H1 (cell line): ENCODE data around the gene ADM5. TPM values are rescaled to one million over a fixed set of nuclear protein-coding genes. Genes with fewer than 3 reads are reported as not detected.

Experiments used
- CTCF ChIA-PET: fragments of 300-600 bp; sonication (Branson Sonifier 250); formaldehyde crosslinking; loops from one replicate; lab custom pipeline; 2021; ENCODE audit not compliant: partially characterized antibody; lab: Charles Lee
- POLR2A ChIA-PET: fragments of 300-600 bp; sonication (Branson Sonifier 250); formaldehyde crosslinking; loops from one replicate; lab custom pipeline; 2021; ENCODE audit warnings: inconsistent platforms; ENCODE audit not compliant: partially characterized antibody; lab: Charles Lee
- DNase-seq, 2 experiments: peaks; one replicate each; pipeline versions ENCODE4 v3.0.0 to v3.0.0-alpha.2; 2010 to 2022; ENCODE audit warnings: low spot score in 2 of 2, low read depth in 1 of 2, mixed read lengths in 1 of 2
- FAIRE-seq: peaks from 2 replicates; lab custom pipeline; 2011; peaks lifted over from hg19 to GRCh38; lab: Jason Lieb, UNC
- H2AFZ ChIP-seq: 2 replicates; pipeline ENCODE4 v1.8.1; 2012; ENCODE audit warnings: low read length, inconsistent platforms
- H2AK5ac ChIP-seq: 2 replicates; pipeline ENCODE4 v1.6.1; 2013; ENCODE audit warnings: low read depth, low read length
- H2BK120ac ChIP-seq: replicated peaks from 2 replicates; pipeline ENCODE3; 2013; ENCODE audit warnings: low read depth, low read length, inconsistent platforms
- H2BK12ac ChIP-seq: 2 replicates; pipeline ENCODE4 v1.6.1; 2013; ENCODE audit warnings: low read depth, low read length
- H2BK15ac ChIP-seq: 2 replicates; pipeline ENCODE4 v1.6.1; 2013; ENCODE audit warnings: low read length
- H2BK20ac ChIP-seq: 2 replicates; pipeline ENCODE4 v1.6.1; 2013; ENCODE audit warnings: low read length
- H2BK5ac ChIP-seq: 2 replicates; pipeline ENCODE4 v1.6.1; 2013; ENCODE audit warnings: low read depth, low read length
- H3K14ac ChIP-seq: 2 replicates; pipeline ENCODE4 v1.6.1; 2013; ENCODE audit warnings: inconsistent platforms; ENCODE audit not compliant: insufficient read length
- H3K18ac ChIP-seq: 2 replicates; pipeline ENCODE4 v1.6.1; 2013; ENCODE audit warnings: low read length; ENCODE audit errors: extremely low read depth
- H3K23ac ChIP-seq: 2 replicates; pipeline ENCODE4 v1.6.1; 2013; ENCODE audit warnings: inconsistent platforms; ENCODE audit not compliant: insufficient read length
- H3K23me2 ChIP-seq: 2 replicates; pipeline ENCODE4 v1.6.1; 2013; ENCODE audit warnings: low read depth, low read length
- H3K27ac ChIP-seq: 2 replicates; pipeline ENCODE4 v1.6.1; 2011; ENCODE audit warnings: low read depth, low read length, inconsistent platforms
- H3K27me3 ChIP-seq, 4 experiments: replicated peaks in 1 of 4; 1 replicate in 1 of 4; 2 replicates in 3 of 4; pipeline versions ENCODE4 v1.6.1 to v1.8.1; 2011 to 2013; ENCODE audit warnings: low read length in 3 of 4, mild to moderate bottlenecking in 3 of 4, inconsistent platforms in 2 of 4, mixed read lengths in 2 of 4, moderate library complexity in 1 of 4; ENCODE audit not compliant: control insufficient read depth in 3 of 4, insufficient read depth in 3 of 4; ENCODE audit errors: extremely low read depth in 1 of 4
- H3K36me3 ChIP-seq, 4 experiments: 2 replicates each; pipeline versions ENCODE4 v1.6.1 to v1.8.1; 2011 to 2013; ENCODE audit warnings: mild to moderate bottlenecking in 4 of 4, low read length in 3 of 4, moderate library complexity in 2 of 4, control low read depth in 1 of 4, inconsistent platforms in 1 of 4; ENCODE audit not compliant: insufficient read depth in 4 of 4, control insufficient read depth in 2 of 4
- H3K4ac ChIP-seq: replicated peaks from 2 replicates; pipeline ENCODE3; 2013; ENCODE audit warnings: low read length, low read depth, mixed read lengths, inconsistent platforms; ENCODE audit not compliant: insufficient read length
- H3K4me1 ChIP-seq, 4 experiments: replicated peaks in 1 of 4; 1 replicate in 1 of 4; 2 replicates in 3 of 4; pipeline versions ENCODE4 v1.6.1 to v1.8.1; 2011 to 2013; ENCODE audit warnings: low read length in 3 of 4, inconsistent platforms in 2 of 4, mixed read lengths in 1 of 4; ENCODE audit not compliant: insufficient read depth in 4 of 4, control insufficient read depth in 3 of 4
- H3K4me2 ChIP-seq, 2 experiments: 2 replicates each; pipeline versions ENCODE4 v1.6.1 to v1.8.1; 2011 to 2013; ENCODE audit warnings: low read depth in 2 of 2, low read length in 2 of 2, control low read depth in 1 of 2, inconsistent platforms in 1 of 2, mild to moderate bottlenecking in 1 of 2; ENCODE audit not compliant: insufficient read depth in 1 of 2
- H3K4me3 ChIP-seq, 4 experiments: fragments of 200-600, 300-600 bp in 1 of 4; sonication (generic), shearing (Covaris generic), sonication (Bioruptor Twin) in 1 of 4; 2 replicates each; pipeline versions ENCODE4 v1.5.1 to v1.8.1; 2011 to 2016; ENCODE audit warnings: low read length in 4 of 4, low read depth in 3 of 4, control low read depth in 2 of 4, inconsistent platforms in 2 of 4, mild to moderate bottlenecking in 2 of 4, mixed read lengths in 1 of 4, moderate library complexity in 1 of 4; ENCODE audit not compliant: insufficient read depth in 2 of 4; ENCODE audit errors: extremely low read depth in 1 of 4
- H3K56ac ChIP-seq: replicated peaks from 2 replicates; pipeline ENCODE3; 2013; ENCODE audit warnings: low read depth, mild to moderate bottlenecking, mixed read lengths, low read length, inconsistent platforms; ENCODE audit not compliant: insufficient read length
- H3K79me1 ChIP-seq: 2 replicates; pipeline ENCODE4 v1.6.1; 2013; ENCODE audit warnings: low read depth, low read length, control low read depth
- H3K79me2 ChIP-seq, 2 experiments: 2 replicates each; pipeline versions ENCODE4 v1.6.1 to v1.8.1; 2012 to 2013; ENCODE audit warnings: low read length in 2 of 2, mild to moderate bottlenecking in 2 of 2, inconsistent platforms in 1 of 2; ENCODE audit not compliant: insufficient read depth in 2 of 2, control insufficient read depth in 1 of 2
- H3K9ac ChIP-seq, 4 experiments: replicated peaks in 1 of 4; 1 replicate in 1 of 4; 2 replicates in 3 of 4; pipeline versions ENCODE4 v1.6.1 to v1.8.1; 2011 to 2013; ENCODE audit warnings: low read depth in 3 of 4, low read length in 3 of 4, control low read depth in 2 of 4, mild to moderate bottlenecking in 2 of 4, moderate library complexity in 2 of 4, inconsistent platforms in 1 of 4; ENCODE audit errors: extremely low read depth in 1 of 4
- H3K9me3 ChIP-seq, 2 experiments: 2 replicates each; pipeline versions ENCODE4 v1.6.1 to v1.8.1; 2012 to 2013; ENCODE audit warnings: mild to moderate bottlenecking in 2 of 2, moderate library complexity in 2 of 2, control low read depth in 1 of 2, inconsistent platforms in 1 of 2, low read depth in 1 of 2, low read length in 1 of 2, mixed read lengths in 1 of 2; ENCODE audit not compliant: insufficient read depth in 2 of 2
- H4K20me1 ChIP-seq, 2 experiments: replicated peaks in 1 of 2; 2 replicates each; pipeline versions ENCODE3 to v1.8.1; 2011 to 2013; ENCODE audit warnings: inconsistent platforms in 2 of 2, low read length in 2 of 2, mild to moderate bottlenecking in 1 of 2; ENCODE audit not compliant: insufficient read depth in 2 of 2, control insufficient read depth in 1 of 2
- H4K5ac ChIP-seq: 2 replicates; pipeline ENCODE4 v1.6.1; 2013; ENCODE audit warnings: low read length, low read depth, mixed read lengths, inconsistent platforms; ENCODE audit not compliant: insufficient read length
- H4K8ac ChIP-seq: 2 replicates; pipeline ENCODE4 v1.8.0; 2013; ENCODE audit warnings: mild to moderate bottlenecking, moderate library complexity, low read length, inconsistent platforms; ENCODE audit not compliant: insufficient read depth; ENCODE audit errors: extremely low read depth
- H4K91ac ChIP-seq: replicated peaks from 2 replicates; pipeline ENCODE3; 2013; ENCODE audit warnings: low read length, mixed read lengths, inconsistent platforms; ENCODE audit not compliant: insufficient read length
- BACH1 ChIP-seq: IDR thresholded peaks from 2 replicates; pipeline ENCODE4 v1.6.1; 2012; ENCODE audit warnings: low read length, improper control_type of control experiment
- BCL11A ChIP-seq, 2 experiments: IDR thresholded peaks; one replicate each; pipeline ENCODE4 v1.6.1; 2011; ENCODE audit warnings: low read depth in 2 of 2, low read length in 2 of 2, mild to moderate bottlenecking in 2 of 2
- BRCA1 ChIP-seq: IDR thresholded peaks from 2 replicates; pipeline ENCODE4 v1.6.1; 2012; ENCODE audit warnings: low read depth, low read length, improper control_type of control experiment
- CBX5 ChIP-seq: fragments of 300-800, 300-1000 bp; sonication (generic); IDR thresholded peaks from 2 replicates; pipeline ENCODE4 v1.7.1; 2016; ENCODE audit warnings: antibody characterized with exemption, low read length, low read depth
- CBX8 ChIP-seq: fragments of 300-800, 300-1000 bp; sonication (generic); IDR thresholded peaks from 2 replicates; pipeline ENCODE4 v1.7.1; 2016; ENCODE audit warnings: low read depth, low read length, borderline replicate concordance
- FOSL1 ChIP-seq: IDR thresholded peaks from 2 replicates; pipeline ENCODE4 v1.6.1; 2011; ENCODE audit warnings: mild to moderate bottlenecking, low read depth, low read length, moderate library complexity; ENCODE audit not compliant: insufficient read depth
- NRF1 ChIP-seq: IDR thresholded peaks from 2 replicates; pipeline ENCODE4 v1.6.1; 2011; ENCODE audit warnings: mild to moderate bottlenecking, low read depth, low read length, improper control_type of control experiment
- SAP30 ChIP-seq: fragments of 300-600 bp; sonication (generic); IDR thresholded peaks from 2 replicates; pipeline ENCODE4 v1.7.1; 2012; ENCODE audit warnings: low read length, moderate library complexity, mild to moderate bottlenecking, inconsistent platforms; ENCODE audit not compliant: insufficient read depth, insufficient replicate concordance
- SIRT6 ChIP-seq: IDR thresholded peaks from one replicate; pipeline ENCODE4 v1.7.1; 2012; ENCODE audit warnings: low read length, inconsistent platforms
- SP2 ChIP-seq: IDR thresholded peaks from 2 replicates; pipeline ENCODE4 v1.6.1; 2012; ENCODE audit warnings: mild to moderate bottlenecking, low read length, inconsistent platforms
- WGBS, 2 experiments: shearing (Covaris generic) in 1 of 2; methylation state at CpG; one replicate each; pipeline versions ENCODE4 v1.1.6 to v1.1.7; 2013 to 2015; ENCODE audit warnings: low lambda C conversion rate in 2 of 2, mixed read lengths in 2 of 2, inconsistent platforms in 1 of 2, low coverage in 1 of 2, missing lambda C conversion rate in 1 of 2; ENCODE audit not compliant: insufficient replicate concordance in 2 of 2, insufficient coverage in 1 of 2, insufficient read length in 1 of 2; ENCODE audit errors: extremely low coverage in 1 of 2, missing lambda C conversion rate in 1 of 2; 5-methylcytosine and 5-hydroxymethylcytosine counted together
- polyA plus RNA-seq, 7 experiments: library from polyadenylated mRNA; depleted of rRNA in 3 of 7; stranded (reverse) in 5 of 7; unstranded in 2 of 7; fragments of >200 nt in 5 of 7; fragments of 200-250 nt in 2 of 7; gene quantifications; 1 replicate in 5 of 7; 2 replicates in 1 of 7; 4 replicates in 1 of 7; pipeline versions ENCODE4 v1.2.1 to v1.2.3, GENCODE V29; 2011 to 2013; ENCODE audit warnings: missing spikeins in 2 of 7, mixed read lengths in 2 of 7
- total RNA-seq: library from RNA; stranded (reverse); fragmentation: NEBNext Ultra II Directional; extraction: Animal tissue kit (Norgen Biotek cat#: 25700); gene quantifications from 2 replicates; pipeline ENCODE4 v1.2.1, GENCODE V29; 2021
- TF ChIP-seq, protein P1 (sequence below): IDR thresholded peaks from 2 replicates; pipeline ENCODE4 v1.6.1; 2012; ENCODE audit warnings: low read length, inconsistent platforms
- TF ChIP-seq, protein P2 (sequence below): IDR thresholded peaks from 2 replicates; pipeline ENCODE4 v1.6.1; 2011; ENCODE audit warnings: low read depth, mild to moderate bottlenecking, low read length; ENCODE audit not compliant: insufficient read depth

Gene ADM5
- total and polyA plus RNA-seq, 2 of the 8 experiments (the other 6 are each of a cell fraction or from before 2014, with no cell fraction given): 2.5 to 2.6 TPM

DNA sequence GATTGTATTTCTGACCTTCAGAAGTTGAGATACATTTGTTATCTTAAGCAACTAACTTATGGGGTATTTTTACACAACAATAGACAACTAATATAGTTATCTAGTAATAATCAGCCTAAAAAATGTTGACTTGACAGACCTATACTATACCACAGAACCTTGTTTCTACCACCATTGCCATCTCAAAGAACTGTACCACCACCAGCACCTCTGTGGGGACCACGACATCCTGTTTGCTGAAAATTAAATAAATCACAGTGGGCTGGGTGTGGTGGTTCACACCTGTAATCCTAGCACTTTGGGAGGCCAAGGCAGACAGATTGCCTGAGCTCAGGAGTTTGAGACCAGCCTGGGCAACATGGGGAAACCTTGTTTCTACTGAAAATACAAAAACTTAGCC, 49.7 kb downstream of the ADM5 start:
- H2AFZ ChIP-seq: no peak overlapping the region
- H2AK5ac ChIP-seq: no peak overlapping the region
- no peak overlapping the region for H3K18ac ChIP-seq
- no peak overlapping the region for H3K9ac ChIP-seq
- no peaks in the 10 kb centered on the region for H3K36me3 ChIP-seq
- FAIRE-seq: no peak
- WGBS, 2 experiments: 100% methylated on average over 1 of the region's 1 CpG; no CpG with 5 or more reads in 1 of the 2 experiments
- H3K4me1 ChIP-seq: no peaks in the 10 kb centered on the region; a peak in 1 of 7 replicates
- no peak overlapping the region for H2BK20ac ChIP-seq
- H2BK120ac ChIP-seq: no peak overlapping the region
- H3K23me2 ChIP-seq: no peaks in the 10 kb centered on the region
- H3K79me2 ChIP-seq: no peaks in the 10 kb centered on the region
- H3K4ac ChIP-seq: no peak overlapping the region
- POLR2A ChIA-PET: interaction anchor here (0.9 to 1.1 kb wide), 2 partner anchors 11 to 22 kb away, joined by 4 read pairs; no protein-coding TSS in a partner anchor
- no peak overlapping the region for H2BK5ac ChIP-seq
- H4K20me1 ChIP-seq: no peaks in the 10 kb centered on the region
- no peak overlapping the region for H3K4me3 ChIP-seq
- H2BK15ac ChIP-seq: no peak overlapping the region
- no peak overlapping the region for H3K4me2 ChIP-seq
- H2BK12ac ChIP-seq: no peak overlapping the region
- H4K8ac ChIP-seq: no peak overlapping the region
- H3K79me1 ChIP-seq: no peaks in the 10 kb centered on the region
- no peak for DNase-seq
- CTCF ChIA-PET: interaction anchor here (0.7 to 3.6 kb wide), 2 partner anchors 21 to 154 kb away, joined by 3 to 18 read pairs; no protein-coding TSS in a partner anchor
- H3K56ac ChIP-seq: no peak overlapping the region
- H3K14ac ChIP-seq: no peak overlapping the region
- no peak overlapping the region for H3K27ac ChIP-seq
- no peaks in the 10 kb centered on the region for H3K9me3 ChIP-seq
- H3K23ac ChIP-seq: no peak overlapping the region
- H4K5ac ChIP-seq: no peak overlapping the region
- H4K91ac ChIP-seq: no peak overlapping the region
- no peaks in the 10 kb centered on the region for H3K27me3 ChIP-seq
- TF ChIP-seq, protein P1, sequence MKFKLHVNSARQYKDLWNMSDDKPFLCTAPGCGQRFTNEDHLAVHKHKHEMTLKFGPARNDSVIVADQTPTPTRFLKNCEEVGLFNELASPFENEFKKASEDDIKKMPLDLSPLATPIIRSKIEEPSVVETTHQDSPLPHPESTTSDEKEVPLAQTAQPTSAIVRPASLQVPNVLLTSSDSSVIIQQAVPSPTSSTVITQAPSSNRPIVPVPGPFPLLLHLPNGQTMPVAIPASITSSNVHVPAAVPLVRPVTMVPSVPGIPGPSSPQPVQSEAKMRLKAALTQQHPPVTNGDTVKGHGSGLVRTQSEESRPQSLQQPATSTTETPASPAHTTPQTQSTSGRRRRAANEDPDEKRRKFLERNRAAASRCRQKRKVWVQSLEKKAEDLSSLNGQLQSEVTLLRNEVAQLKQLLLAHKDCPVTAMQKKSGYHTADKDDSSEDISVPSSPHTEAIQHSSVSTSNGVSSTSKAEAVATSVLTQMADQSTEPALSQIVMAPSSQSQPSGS: no peak
- TF ChIP-seq CBX8: no peak
- TF ChIP-seq CBX5: no peak
- TF ChIP-seq SP2: no peak
- no peak for TF ChIP-seq NRF1
- no peak for TF ChIP-seq BRCA1
- TF ChIP-seq SIRT6: no peak
- TF ChIP-seq FOSL1: no peak
- TF ChIP-seq, protein P2, sequence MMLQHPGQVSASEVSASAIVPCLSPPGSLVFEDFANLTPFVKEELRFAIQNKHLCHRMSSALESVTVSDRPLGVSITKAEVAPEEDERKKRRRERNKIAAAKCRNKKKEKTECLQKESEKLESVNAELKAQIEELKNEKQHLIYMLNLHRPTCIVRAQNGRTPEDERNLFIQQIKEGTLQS: no peak
- no peak for TF ChIP-seq BCL11A (IDR thresholded peaks at IDR 0.05; ENCODE audit: low read depth in 2 of 2, low read length in 2 of 2)
- no peak for TF ChIP-seq BACH1
- no peak for TF ChIP-seq SAP30
